GM23248 (cell line): Measurements from ENCODE around the gene ATP5PD. TPM values are rescaled to one million over a fixed set of nuclear protein-coding genes. Genes with fewer than 3 reads are reported as not detected.
A peak's percentile ranks its signal among the peaks of the same experiment; 100 is the strongest.

Experiments used
- DNase-seq: peaks from one replicate; pipeline ENCODE4 v3.0.0-alpha.2; 2015
- H2AFZ ChIP-seq: fragments of 200-600 bp; sonication (generic); 2 replicates; pipeline ENCODE4 v1.6.1; 2016; ENCODE audit warnings: antibody characterized with exemption
- H3F3A ChIP-seq: fragments of 200-600 bp; sonication (generic); 2 replicates; pipeline ENCODE4 v1.6.1; 2016; ENCODE audit warnings: mild to moderate bottlenecking, antibody characterized with exemption, mixed run types; ENCODE audit not compliant: insufficient read depth
- H3K27ac ChIP-seq: fragments of 200-600 bp; sonication (generic); 2 replicates; pipeline ENCODE4 v1.5.1; 2016; ENCODE audit warnings: mild to moderate bottlenecking
- H3K27me3 ChIP-seq: fragments of 200-600 bp; sonication (generic); replicated peaks from 2 replicates; pipeline ENCODE4 v1.6.1; 2016; ENCODE audit warnings: mild to moderate bottlenecking; ENCODE audit not compliant: insufficient read depth
- H3K36me3 ChIP-seq: fragments of 200-600 bp; sonication (generic); 2 replicates; pipeline ENCODE4 v1.6.1; 2016; ENCODE audit warnings: low read depth, mild to moderate bottlenecking
- H3K4me1 ChIP-seq: fragments of 200-600 bp; sonication (generic); 2 replicates; pipeline ENCODE4 v1.6.1; 2016; ENCODE audit warnings: mild to moderate bottlenecking; ENCODE audit not compliant: insufficient read depth
- H3K4me2 ChIP-seq: fragments of 200-600 bp; sonication (generic); one replicate; pipeline ENCODE4 v1.6.1; 2016; ENCODE audit warnings: mild to moderate bottlenecking; ENCODE audit not compliant: unreplicated experiment
- H3K4me3 ChIP-seq: fragments of 200-600 bp; sonication (generic); 2 replicates; pipeline ENCODE4 v1.5.1; 2016; ENCODE audit warnings: mild to moderate bottlenecking
- H3K79me2 ChIP-seq: fragments of 200-600 bp; sonication (generic); 2 replicates; pipeline ENCODE4 v1.6.1; 2016; ENCODE audit warnings: mild to moderate bottlenecking; ENCODE audit not compliant: insufficient read depth
- H3K9ac ChIP-seq: fragments of 200-600 bp; sonication (generic); 2 replicates; pipeline ENCODE4 v1.6.1; 2016; ENCODE audit warnings: mild to moderate bottlenecking
- H3K9me2 ChIP-seq: fragments of 200-600 bp; sonication (generic); 2 replicates; pipeline ENCODE4 v1.6.1; 2016; ENCODE audit warnings: mixed run types, mild to moderate bottlenecking, moderate library complexity; ENCODE audit not compliant: insufficient read depth
- H3K9me3 ChIP-seq: fragments of 200-600 bp; sonication (generic); one replicate; pipeline ENCODE4 v1.6.1; 2017; ENCODE audit warnings: low read depth
- H4K20me1 ChIP-seq: fragments of 200-600 bp; sonication (generic); 2 replicates; pipeline ENCODE4 v1.6.0; 2016; ENCODE audit not compliant: insufficient read depth
- EZH2 ChIP-seq: fragments of 200-600 bp; sonication (generic); IDR thresholded peaks from 2 replicates; pipeline ENCODE4 v1.6.1; 2018; ENCODE audit warnings: antibody characterized with exemption, mild to moderate bottlenecking; ENCODE audit not compliant: insufficient read depth, poor library complexity, severe bottlenecking
- EZH2phosphoT487 ChIP-seq: fragments of 200-600 bp; sonication (generic); IDR thresholded peaks from 2 replicates; pipeline ENCODE4 v1.6.1; 2018; ENCODE audit warnings: antibody characterized with exemption, moderate library complexity, mild to moderate bottlenecking, low read depth; ENCODE audit not compliant: insufficient read depth
- WGBS, 2 experiments: methylation state at CpG; one replicate each; pipeline ENCODE4 v1.1.6; 2015 to 2017; ENCODE audit warnings: low lambda C conversion rate in 2 of 2, low coverage in 1 of 2; ENCODE audit errors: missing lambda C conversion rate in 2 of 2; 5-methylcytosine and 5-hydroxymethylcytosine counted together
- in situ Hi-C: fragments of 300-500 bp; cut with MboI; formaldehyde crosslinking; loops from 2 replicates; pipeline ENCODE4 v1.15.0; 2020
- polyA plus RNA-seq: library from polyadenylated mRNA; unstranded; fragments of >200 nt; fragmentation: Nextera tagmentation; extraction: Ambion mirVana; gene quantifications from 2 replicates; pipeline ENCODE4 v1.2.1, GENCODE V29; 2016
- total RNA-seq: library from RNA; depleted of rRNA; stranded (reverse); fragments of >200 nt; shearing (Covaris generic); gene quantifications from 2 replicates; pipeline ENCODE4 v1.2.3, GENCODE V29; 2014

The ATP5PD gene
- total and polyA plus RNA-seq, 2 experiments from 2014 or later = 215 to 522 TPM

GRCh38 chr17:75067856-75068255 is 21.1 kb upstream of the ATP5PD start:
- Histone ChIP-seq H3K9me3 (no peaks in the 10 kb centered on the region), H3K27ac (no peak overlapping the region), H2AFZ (no peak overlapping the region), H3K9me2 (no peaks in the 10 kb centered on the region), H3K4me1 (peaks cover 7% of the 10 kb centered on the region; the same call in 1 of the 2 replicates), H3F3A (no peaks in the 10 kb centered on the region), H3K4me2 (no peak overlapping the region), H3K27me3 (no peaks in the 10 kb centered on the region), H3K36me3 (no peaks in the 10 kb centered on the region; the same call in 1 of the 2 replicates), H3K4me3 (no peak overlapping the region), H4K20me1 (no peaks in the 10 kb centered on the region), H3K79me2 (no peaks in the 10 kb centered on the region), H3K9ac (no peak overlapping the region)
- no peak for TF ChIP-seq EZH2
- TF ChIP-seq EZH2phosphoT487 = no peak
- WGBS, 2 experiments = 68 to 79% methylated on average over 4 of the region's 4 CpGs
- no peak for DNase-seq
- in situ Hi-C loops = no loop called here

- WGBS, 2 experiments = 70 to 71% methylated on average over 6 of the region's 6 CpGs
- H3K9me3 ChIP-seq = no peaks in the 10 kb centered on the region
- peaks cover 7% of the 10 kb centered on the region; the same call in 1 of the 2 replicates for H3K4me1 ChIP-seq
- no peak overlapping the region for H3K4me3 ChIP-seq
- DNase-seq = peak; percentile 63
- no peaks in the 10 kb centered on the region for H3K79me2 ChIP-seq
- TF ChIP-seq EZH2phosphoT487 (no peak), EZH2 (no peak)
- no peaks in the 10 kb centered on the region for H3K9me2 ChIP-seq
- H4K20me1 ChIP-seq = no peaks in the 10 kb centered on the region
- H3K4me2 ChIP-seq = no peak overlapping the region
- in situ Hi-C loops = no loop called here
- H3F3A ChIP-seq = peaks cover 3% of the 10 kb centered on the region; the same call in 1 of the 2 replicates
- H3K27me3 ChIP-seq = no peaks in the 10 kb centered on the region
- peak overlapping the region; percentile 56 for H3K27ac ChIP-seq
- peak overlapping the region; percentile 45; the same call in 1 of the 2 replicates for H3K9ac ChIP-seq
- no peak overlapping the region for H2AFZ ChIP-seq
- H3K36me3 ChIP-seq = peaks cover 12% of the 10 kb centered on the region; the same call in 1 of the 2 replicates
These were observed 18.9 kb upstream of the ATP5PD start for GRCh38 chr17:75065562-75066151.

GRCh38 chr17:75064867-75065561 is 18.2 kb upstream of the ATP5PD start:
- no peak for DNase-seq
- in situ Hi-C loops = no loop called here
- WGBS, 2 experiments = 91 to 93% methylated on average over 18 of the region's 18 CpGs

GRCh38 chr17:75064460-75064859 is 17.7 kb upstream of the ATP5PD start:
- H3K9ac ChIP-seq = no peak overlapping the region
- 81 to 82% methylated on average over 8 of the region's 8 CpGs for WGBS, 2 experiments
- no peak overlapping the region for H2AFZ ChIP-seq
- TF ChIP-seq EZH2phosphoT487 = no peak
- no peak for TF ChIP-seq EZH2
- in situ Hi-C loops = no loop called here
- no peaks in the 10 kb centered on the region for H4K20me1 ChIP-seq
- H3K36me3 ChIP-seq = peaks cover 15% of the 10 kb centered on the region; the same call in 1 of the 2 replicates
- no peaks in the 10 kb centered on the region for H3K9me3 ChIP-seq
- H3F3A ChIP-seq = peaks cover 13% of the 10 kb centered on the region; the same call in 1 of the 2 replicates
- H3K27me3 ChIP-seq = no peaks in the 10 kb centered on the region
- H3K4me3 ChIP-seq = no peak overlapping the region
- no peaks in the 10 kb centered on the region for H3K9me2 ChIP-seq
- H3K79me2 ChIP-seq = no peaks in the 10 kb centered on the region
- H3K4me2 ChIP-seq = no peak overlapping the region
- no peak overlapping the region for H3K27ac ChIP-seq
- peaks cover 11% of the 10 kb centered on the region; the same call in 1 of the 2 replicates for H3K4me1 ChIP-seq
- no peak for DNase-seq

More at GRCh38 chr17:75064867-75065561, 18.2 kb upstream of the ATP5PD start:
- Histone ChIP-seq H3K9me2 (no peaks in the 10 kb centered on the region), H4K20me1 (no peaks in the 10 kb centered on the region), H2AFZ (no peak overlapping the region), H3K36me3 (peaks cover 12% of the 10 kb centered on the region; the same call in 1 of the 2 replicates), H3K4me3 (no peak overlapping the region), H3K4me1 (peaks cover 11% of the 10 kb centered on the region; the same call in 1 of the 2 replicates), H3K9ac (peak overlapping the region; percentile 45; the same call in 1 of the 2 replicates), H3K27me3 (no peaks in the 10 kb centered on the region), H3K27ac (peak overlapping the region; percentile 56), H3K79me2 (no peaks in the 10 kb centered on the region), H3F3A (peaks cover 9% of the 10 kb centered on the region; the same call in 1 of the 2 replicates), H3K9me3 (no peaks in the 10 kb centered on the region), H3K4me2 (no peak overlapping the region)
- TF ChIP-seq EZH2 = no peak
